Transverse colon (tissue), 4 donors: ENCODE data around the gene DNASE1L3. TPM values are rescaled to one million over a fixed set of nuclear protein-coding genes. Genes with fewer than 3 reads are reported as not detected.

Experiments used
- DNase-seq: peaks from one replicate; pipeline ENCODE4 v3.0.0-alpha.2; 2019
- H3K27ac ChIP-seq, 4 donors: fragments of 200-600 bp; sonication (generic); 2 replicates each; pipeline ENCODE4 v1.5.1; 2016 to 2018; ENCODE audit warnings: inconsistent platforms in 4 of 4
- H3K27me3 ChIP-seq: fragments of 200-600 bp; sonication (generic); 2 replicates; pipeline ENCODE4 v1.5.1; 2017; ENCODE audit warnings: inconsistent platforms
- H3K36me3 ChIP-seq, 4 donors: fragments of 200-600 bp; sonication (generic); 2 replicates each; pipeline ENCODE4 v1.5.1; 2017 to 2019; ENCODE audit warnings: inconsistent platforms in 4 of 4
- H3K4me1 ChIP-seq, 4 donors: fragments of 200-600 bp; sonication (generic); 2 replicates each; pipeline ENCODE4 v1.5.1; 2017 to 2020; ENCODE audit warnings: inconsistent platforms in 4 of 4
- H3K4me3 ChIP-seq, 4 donors: fragments of 200-600 bp; sonication (generic); 1 replicate in 1 of 4; 2 replicates in 3 of 4; pipeline versions ENCODE4 v1.5.1 to v1.6.1; 2017 to 2019; ENCODE audit warnings: inconsistent platforms in 4 of 4
- H3K9me3 ChIP-seq, 2 donors: fragments of 200-600 bp; sonication (generic); 2 replicates each; pipeline ENCODE4 v1.5.1; 2017 to 2019; ENCODE audit warnings: inconsistent platforms in 2 of 2
- CTCF ChIP-seq, 5 experiments: fragments of 200-600 bp in 3 of 5; fragments of 450-650 bp in 2 of 5; sonication (generic) in 3 of 5; IDR thresholded peaks; 1 replicate in 2 of 5; 2 replicates in 3 of 5; pipeline ENCODE4 v1.5.1; 2016 to 2017; ENCODE audit warnings: antibody characterized with exemption in 5 of 5, inconsistent platforms in 3 of 5, mild to moderate bottlenecking in 2 of 5, moderate library complexity in 1 of 5
- EP300 ChIP-seq: sonication (generic); formaldehyde crosslinking; IDR thresholded peaks from one replicate; pipeline ENCODE4 v1.6.1; 2017; ENCODE audit warnings: antibody characterized with exemption, low read depth
- POLR2A ChIP-seq: fragments of 450-650 bp; IDR thresholded peaks from one replicate; pipeline ENCODE4 v1.6.1; 2016; ENCODE audit warnings: antibody characterized with exemption, mild to moderate bottlenecking, moderate library complexity
- POLR2AphosphoS5 ChIP-seq, 3 donors: sonication (generic); formaldehyde crosslinking; IDR thresholded peaks; one replicate each; pipeline ENCODE4 v1.6.1; 2016; ENCODE audit warnings: antibody characterized with exemption in 3 of 3
- WGBS, 2 donors: methylation state at CpG; one replicate each; pipeline ENCODE4 v1.1.5; 2018; ENCODE audit warnings: low coverage in 1 of 2; 5-methylcytosine and 5-hydroxymethylcytosine counted together
- in situ Hi-C, 4 donors: fragments of 200-750 bp; cut with MboI; loops; one replicate each; pipeline versions ENCODE4 v1.15.0 to v1.15.1; 2017; ENCODE audit warnings: low sequenced_read_pairs in 3 of 4, low pct_ligation_motif_present in 1 of 4, low pct_unique_long_range_greater_than_20kb in 1 of 4
- intact Hi-C: fragments of 100-400 bp; cut with DNase I; formaldehyde crosslinking; loops from one replicate; pipeline ENCODE4 v1.15.1; 2023; ENCODE audit warnings: low total_unique reads
- total RNA-seq, 4 donors: library from RNA; depleted of rRNA; stranded (reverse); fragments of >200 nt; gene quantifications; one replicate each; pipeline ENCODE4 v1.1.0, GENCODE V29; 2016

DNASE1L3 gene
- total RNA-seq, 4 donors from 2014 or later = 1.9 to 6.8 (median 3.6) TPM

GRCh38 chr3:58200846-58201355 is 9.9 kb downstream of the DNASE1L3 start:
- intact Hi-C loops (no loop called here), in situ Hi-C loops (no loop called here)
- Histone ChIP-seq H3K4me1 (peaks cover 0 to 5% (median 2%) of the 10 kb centered on the region in 4 donors), H3K9me3 (no peaks in the 10 kb centered on the region), H3K36me3 (no peaks in the 10 kb centered on the region), H3K27me3 (no peaks in the 10 kb centered on the region), H3K4me3 (no peak overlapping the region), H3K27ac (no peak overlapping the region)
- TF ChIP-seq EP300 (no peak), POLR2A (no peak), POLR2AphosphoS5 (IDR thresholded peaks at IDR 0.05) (no peak), CTCF (IDR thresholded peaks at IDR 0.05) (no peak)
- 50 to 58% methylated on average over 3 to 11 of the region's 11 CpGs for WGBS, 2 donors
- DNase-seq = no peak

- TF ChIP-seq CTCF (IDR thresholded peaks at IDR 0.05) (no peak), POLR2A (no peak), EP300 (no peak), POLR2AphosphoS5 (IDR thresholded peaks at IDR 0.05) (no peak)
- no peak for DNase-seq
- no peak overlapping the region for H3K27ac ChIP-seq
- H3K9me3 ChIP-seq = no peaks in the 10 kb centered on the region
- H3K4me1 ChIP-seq = peaks cover 0 to 5% (median 2%) of the 10 kb centered on the region in 4 donors
- H3K27me3 ChIP-seq = no peaks in the 10 kb centered on the region
- H3K4me3 ChIP-seq = no peak overlapping the region
- intact Hi-C loops (no loop called here), in situ Hi-C loops (no loop called here)
- H3K36me3 ChIP-seq = no peaks in the 10 kb centered on the region
Measured at GRCh38 chr3:58200121-58200709, 10.6 kb downstream of the DNASE1L3 start.

- intact Hi-C loops = no loop called here
- Histone ChIP-seq H3K27ac (no peak overlapping the region), H3K4me1 (peaks cover 0 to 5% (median 2%) of the 10 kb centered on the region in 4 donors), H3K4me3 (no peak overlapping the region), H3K9me3 (no peaks in the 10 kb centered on the region), H3K36me3 (no peaks in the 10 kb centered on the region), H3K27me3 (no peaks in the 10 kb centered on the region)
- TF ChIP-seq POLR2A (no peak), CTCF (IDR thresholded peaks at IDR 0.05) (no peak), EP300 (no peak), POLR2AphosphoS5 (IDR thresholded peaks at IDR 0.05) (no peak)
- no peak for DNase-seq
- in situ Hi-C loops = loop anchor here in 1 of 4 donors (25.0 kb wide), 1 partner anchor 213 kb away; no protein-coding TSS in a partner anchor
Measured at GRCh38 chr3:58198804-58199203, 12.0 kb downstream of the DNASE1L3 start.

- 84 to 91% methylated on average over 6 to 8 of the region's 8 CpGs for WGBS, 2 donors
- Histone ChIP-seq H3K27me3 (no peaks in the 10 kb centered on the region), H3K4me1 (peaks cover 0 to 5% (median 2%) of the 10 kb centered on the region in 4 donors), H3K4me3 (no peak overlapping the region), H3K27ac (no peak overlapping the region), H3K36me3 (no peaks in the 10 kb centered on the region), H3K9me3 (no peaks in the 10 kb centered on the region)
- intact Hi-C loops = no loop called here
- in situ Hi-C loops = loop anchor here in 1 of 4 donors (25.0 kb wide), 1 partner anchor 214 kb away; no protein-coding TSS in a partner anchor
- no peak for DNase-seq
- TF ChIP-seq POLR2AphosphoS5 (IDR thresholded peaks at IDR 0.05) = no peak
- no peak for TF ChIP-seq CTCF (IDR thresholded peaks at IDR 0.05)
- TF ChIP-seq POLR2A = no peak
Measured at GRCh38 chr3:58198362-58198761, 12.4 kb downstream of the DNASE1L3 start.
